Mesothelial cell of epicardium (in vitro differentiated cells): ENCODE measurements around the gene MIPOL1. TPM values are rescaled to one million over a fixed set of nuclear protein-coding genes. Genes with fewer than 3 reads are reported as not detected.

Experiments used
- DNase-seq, 2 experiments: peaks; one replicate each; pipeline ENCODE4 v3.0.0; 2021; ENCODE audit warnings: low spot score in 2 of 2; ENCODE audit not compliant: unreplicated experiment in 2 of 2
- H3K27ac Mint-ChIP-seq: 2 replicates; pipeline ENCODE4 v1.8.0; 2021; ENCODE audit warnings: mixed read lengths
- H3K27me3 Mint-ChIP-seq: 2 replicates; pipeline ENCODE4 v1.8.0; 2021; ENCODE audit warnings: low read depth, mixed read lengths
- H3K36me3 Mint-ChIP-seq: 2 replicates; pipeline ENCODE4 v1.8.0; 2021; ENCODE audit warnings: mixed read lengths
- H3K4me1 Mint-ChIP-seq: 2 replicates; pipeline ENCODE4 v1.8.0; 2021; ENCODE audit warnings: mixed read lengths
- H3K4me3 Mint-ChIP-seq: 2 replicates; pipeline ENCODE4 v1.8.0; 2021; ENCODE audit warnings: mild to moderate bottlenecking, moderate library complexity, mixed read lengths
- H3K9me3 Mint-ChIP-seq: 2 replicates; pipeline ENCODE4 v1.8.0; 2021; ENCODE audit warnings: mixed read lengths
- total RNA-seq: library from RNA; stranded (reverse); gene quantifications from 3 replicates; pipeline ENCODE4 v1.2.1, GENCODE V29; 2021
- TF ChIP-seq, protein P1 (sequence below): fragments of 200-600 bp; sonication (generic); IDR thresholded peaks from one replicate; pipeline ENCODE4 v1.5.0; 2021; ENCODE audit warnings: antibody characterized with exemption; ENCODE audit not compliant: unreplicated experiment

The MIPOL1 gene
- total RNA-seq, 1 donor from 2014 or later = 28.4 TPM

DNA sequence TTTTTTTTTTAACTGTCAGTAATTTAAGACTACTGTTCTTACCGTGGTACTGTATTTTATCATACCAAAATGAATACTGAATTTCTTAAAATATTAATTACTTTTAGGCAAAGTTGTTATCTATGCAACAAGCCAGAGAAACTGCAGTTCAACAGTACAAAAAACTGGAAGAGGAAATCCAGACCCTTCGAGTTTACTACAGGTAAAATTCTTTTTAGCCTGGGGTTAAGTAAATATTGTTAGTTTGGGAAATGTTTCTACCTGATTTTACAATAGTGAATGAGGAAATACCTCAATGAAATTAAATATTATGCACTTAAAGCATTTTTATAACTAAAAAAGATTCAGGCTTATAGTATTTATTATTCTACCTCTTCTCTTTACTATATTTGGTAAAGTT, 225.0 kb downstream of the MIPOL1 start:
- no peak overlapping the region for H3K4me3 Mint-ChIP-seq
- no peaks in the 10 kb centered on the region for H3K27me3 Mint-ChIP-seq
- TF ChIP-seq, protein P1, sequence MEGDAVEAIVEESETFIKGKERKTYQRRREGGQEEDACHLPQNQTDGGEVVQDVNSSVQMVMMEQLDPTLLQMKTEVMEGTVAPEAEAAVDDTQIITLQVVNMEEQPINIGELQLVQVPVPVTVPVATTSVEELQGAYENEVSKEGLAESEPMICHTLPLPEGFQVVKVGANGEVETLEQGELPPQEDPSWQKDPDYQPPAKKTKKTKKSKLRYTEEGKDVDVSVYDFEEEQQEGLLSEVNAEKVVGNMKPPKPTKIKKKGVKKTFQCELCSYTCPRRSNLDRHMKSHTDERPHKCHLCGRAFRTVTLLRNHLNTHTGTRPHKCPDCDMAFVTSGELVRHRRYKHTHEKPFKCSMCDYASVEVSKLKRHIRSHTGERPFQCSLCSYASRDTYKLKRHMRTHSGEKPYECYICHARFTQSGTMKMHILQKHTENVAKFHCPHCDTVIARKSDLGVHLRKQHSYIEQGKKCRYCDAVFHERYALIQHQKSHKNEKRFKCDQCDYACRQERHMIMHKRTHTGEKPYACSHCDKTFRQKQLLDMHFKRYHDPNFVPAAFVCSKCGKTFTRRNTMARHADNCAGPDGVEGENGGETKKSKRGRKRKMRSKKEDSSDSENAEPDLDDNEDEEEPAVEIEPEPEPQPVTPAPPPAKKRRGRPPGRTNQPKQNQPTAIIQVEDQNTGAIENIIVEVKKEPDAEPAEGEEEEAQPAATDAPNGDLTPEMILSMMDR = no peak
- peaks cover 17% of the 10 kb centered on the region for H3K4me1 Mint-ChIP-seq
- H3K27ac Mint-ChIP-seq = no peak overlapping the region
- no peak for DNase-seq
- H3K9me3 Mint-ChIP-seq = peaks cover 15% of the 10 kb centered on the region
- peaks cover 15% of the 10 kb centered on the region for H3K36me3 Mint-ChIP-seq

DNA sequence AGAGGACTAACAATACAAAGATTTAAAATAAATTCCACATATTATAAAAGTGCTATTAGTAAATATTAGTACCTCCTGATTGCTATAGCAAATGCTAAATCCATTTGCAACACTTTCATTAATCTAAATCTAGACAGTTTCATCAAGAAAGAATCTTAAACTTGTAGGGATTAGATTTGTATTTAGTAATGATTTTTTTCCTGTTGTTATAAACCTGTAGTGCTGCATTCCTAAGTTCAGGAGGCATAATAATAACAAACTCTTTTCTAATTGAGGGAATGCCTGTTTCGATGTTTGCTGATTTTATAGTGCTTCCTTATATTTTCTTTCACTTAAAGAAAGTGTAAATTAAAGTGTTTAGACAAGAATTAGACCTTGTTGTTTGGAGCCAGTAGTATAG, 231.2 kb downstream of the MIPOL1 start:
- no peak for DNase-seq
- peaks cover 20% of the 10 kb centered on the region for H3K9me3 Mint-ChIP-seq
- H3K36me3 Mint-ChIP-seq = peaks cover 19% of the 10 kb centered on the region
- H3K27me3 Mint-ChIP-seq = no peaks in the 10 kb centered on the region
- peaks cover 19% of the 10 kb centered on the region for H3K4me1 Mint-ChIP-seq
- H3K4me3 Mint-ChIP-seq = peak overlapping the region; percentile 35
- H3K27ac Mint-ChIP-seq = peak overlapping the region; percentile 99
- TF ChIP-seq, protein P1 = no peak

DNA sequence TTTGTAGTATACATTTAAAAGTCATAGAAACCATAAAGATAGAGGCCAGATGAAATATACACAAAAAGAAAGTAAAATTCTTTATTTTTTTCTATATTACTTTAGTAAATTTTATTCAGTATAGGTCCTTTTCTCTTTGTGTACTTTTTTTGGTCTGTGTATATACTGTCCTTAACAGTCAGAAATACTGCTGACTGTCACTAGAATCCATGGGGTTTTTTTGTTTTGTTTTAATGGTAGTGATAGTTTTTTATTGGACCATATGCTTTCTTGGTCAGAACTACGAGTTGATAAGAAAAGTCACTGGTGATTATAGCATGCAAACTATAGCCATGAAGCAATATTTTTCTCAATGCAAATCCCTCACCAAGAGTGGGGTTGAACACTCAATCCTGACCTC, 231.9 kb downstream of the MIPOL1 start:
- TF ChIP-seq, protein P1 = no peak
- Mint-ChIP-seq H3K4me1 (peaks cover 19% of the 10 kb centered on the region), H3K9me3 (peaks cover 26% of the 10 kb centered on the region), H3K36me3 (peaks cover 26% of the 10 kb centered on the region), H3K27me3 (no peaks in the 10 kb centered on the region), H3K27ac (peak overlapping the region; percentile 64), H3K4me3 (no peak overlapping the region)
- DNase-seq = no peak

DNA sequence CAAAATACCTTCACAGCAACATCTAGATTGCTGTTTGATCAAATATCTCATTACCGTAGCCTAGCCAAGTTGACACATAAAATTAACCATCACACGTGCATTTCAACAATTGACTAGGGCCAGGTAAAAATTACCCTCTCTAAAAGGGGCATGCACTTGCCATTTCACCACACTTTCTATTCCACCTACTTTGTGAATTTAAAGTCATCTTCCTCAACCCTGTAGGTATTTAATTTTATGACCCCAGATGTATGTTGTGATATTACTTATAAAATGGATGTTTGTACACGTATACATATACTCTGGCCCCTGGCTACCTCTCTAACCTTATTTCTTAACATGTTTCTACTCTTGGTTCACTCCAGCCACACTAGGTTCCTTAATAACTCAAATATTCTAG, 237.1 kb downstream of the MIPOL1 start:
- H3K27ac Mint-ChIP-seq = no peak overlapping the region
- H3K4me1 Mint-ChIP-seq = peaks cover 24% of the 10 kb centered on the region
- no peaks in the 10 kb centered on the region for H3K27me3 Mint-ChIP-seq
- no peak for DNase-seq
- H3K4me3 Mint-ChIP-seq = no peak overlapping the region
- TF ChIP-seq, protein P1 = no peak
- peaks cover 16% of the 10 kb centered on the region for H3K36me3 Mint-ChIP-seq
- H3K9me3 Mint-ChIP-seq = peaks cover 17% of the 10 kb centered on the region

DNA sequence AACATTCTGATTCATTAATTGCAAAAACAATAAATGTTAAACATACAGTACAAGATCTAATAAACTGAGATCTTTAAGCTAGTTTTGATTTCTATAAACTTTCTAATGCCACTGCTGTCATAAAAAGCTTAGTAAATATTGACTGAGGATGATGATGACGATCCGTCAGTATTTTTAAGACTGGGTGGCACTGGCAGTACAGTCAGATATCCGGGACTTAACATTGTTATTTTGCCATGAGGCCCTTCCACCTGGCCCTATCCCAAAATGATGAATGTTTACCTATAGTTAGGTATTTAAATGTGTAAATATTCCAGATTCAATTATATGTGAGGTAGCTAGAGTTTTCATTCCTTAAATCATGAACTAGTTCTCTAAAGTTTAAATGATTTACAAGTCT, 238.8 kb downstream of the MIPOL1 start:
- TF ChIP-seq, protein P1 = no peak
- H3K27me3 Mint-ChIP-seq = no peaks in the 10 kb centered on the region
- H3K9me3 Mint-ChIP-seq = peaks cover 30% of the 10 kb centered on the region
- H3K4me3 Mint-ChIP-seq = no peak overlapping the region
- peaks cover 25% of the 10 kb centered on the region for H3K36me3 Mint-ChIP-seq
- no peak for DNase-seq
- no peak overlapping the region for H3K27ac Mint-ChIP-seq
- peaks cover 20% of the 10 kb centered on the region for H3K4me1 Mint-ChIP-seq

DNA sequence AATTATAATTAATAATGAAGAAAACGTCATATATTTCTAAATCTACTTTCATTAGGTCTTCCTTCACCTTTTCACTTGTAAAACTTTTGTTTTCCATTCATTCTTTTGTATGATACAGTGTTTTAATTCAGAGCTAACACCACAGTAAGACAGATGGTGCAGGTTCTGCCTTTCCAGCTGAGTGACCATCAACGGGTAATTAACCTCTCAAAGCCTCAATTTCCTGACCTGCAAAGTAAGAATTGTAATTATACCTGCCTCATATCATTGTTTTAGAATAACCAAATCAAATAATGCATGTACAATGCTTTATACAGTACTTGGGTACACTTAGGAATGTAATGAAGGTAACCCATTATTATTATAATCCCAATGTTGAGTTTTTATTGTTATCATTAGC, 239.8 kb downstream of the MIPOL1 start:
- Mint-ChIP-seq H3K27me3 (no peaks in the 10 kb centered on the region), H3K36me3 (peaks cover 26% of the 10 kb centered on the region), H3K4me3 (no peak overlapping the region), H3K9me3 (peaks cover 30% of the 10 kb centered on the region), H3K27ac (no peak overlapping the region), H3K4me1 (peaks cover 20% of the 10 kb centered on the region)
- TF ChIP-seq, protein P1 = no peak
- DNase-seq = no peak
